ENCODE results near the gene SLC6A18.

GRCh38 chr5:1235838-1236237, 10.7 kb downstream of the SLC6A18 start:
- TF ChIP-seq ARNT (IDR thresholded peaks at IDR 0.05), result no peak
- no peak for TF ChIP-seq ZNF138 (CRISPR knock-in tag; IDR thresholded peaks at IDR 0.05; ENCODE audit: low read depth)
- no peak for TF ChIP-seq PHB2 (IDR thresholded peaks at IDR 0.05; ENCODE audit: partially characterized antibody)

Data from HepG2 (cell line).